Neural progenitor cell (in vitro differentiated cells): Measurements from ENCODE around the gene CEP57. TPM values are rescaled to one million over a fixed set of nuclear protein-coding genes. Genes with fewer than 3 reads are reported as not detected.

ENCODE experiments used
- DNase-seq: peaks from one replicate; pipeline ENCODE4 v3.0.0-alpha.2; 2016; ENCODE audit warnings: low spot score
- H2AFZ ChIP-seq: fragments of 200-600 bp; sonication (generic); replicated peaks from 2 replicates; pipeline ENCODE4 v1.6.1; 2016; ENCODE audit warnings: antibody characterized with exemption
- H3F3A ChIP-seq: fragments of 200-600 bp; sonication (generic); 2 replicates; pipeline ENCODE4 v1.6.1; 2016; ENCODE audit warnings: antibody characterized with exemption, low read depth
- H3K27ac ChIP-seq: fragments of 200-600 bp; sonication (generic); 2 replicates; pipeline ENCODE4 v1.5.1; 2016; ENCODE audit warnings: mild to moderate bottlenecking
- H3K27me3 ChIP-seq: fragments of 200-600 bp; sonication (generic); 2 replicates; pipeline ENCODE4 v1.6.1; 2016; ENCODE audit warnings: mild to moderate bottlenecking, moderate library complexity
- H3K36me3 ChIP-seq: fragments of 200-600 bp; sonication (generic); 2 replicates; pipeline ENCODE4 v1.5.1; 2016
- H3K4me1 ChIP-seq: fragments of 200-600 bp; sonication (generic); 2 replicates; pipeline ENCODE4 v1.6.1; 2016; ENCODE audit warnings: mixed run types
- H3K4me2 ChIP-seq: fragments of 200-600 bp; sonication (generic); 2 replicates; pipeline ENCODE4 v1.6.1; 2016
- H3K4me3 ChIP-seq: fragments of 200-600 bp; sonication (generic); 2 replicates; pipeline ENCODE4 v1.5.1; 2016
- H3K79me2 ChIP-seq: fragments of 200-600 bp; sonication (generic); 2 replicates; pipeline ENCODE4 v1.6.1; 2016; ENCODE audit warnings: low read depth
- H3K9ac ChIP-seq: fragments of 200-600 bp; sonication (generic); 2 replicates; pipeline ENCODE4 v1.6.1; 2016
- H3K9me3 ChIP-seq: fragments of 200-600 bp; sonication (generic); 2 replicates; pipeline ENCODE4 v1.5.1; 2016; ENCODE audit warnings: low read depth
- H4K20me1 ChIP-seq: fragments of 200-600 bp; sonication (generic); 2 replicates; pipeline ENCODE4 v1.6.1; 2016; ENCODE audit warnings: low read depth
- H3K27ac Mint-ChIP-seq: 3 replicates; pipeline ENCODE4 v1.8.0; 2021; ENCODE audit warnings: mixed read lengths
- H3K27me3 Mint-ChIP-seq: 2 replicates; pipeline ENCODE4 v1.8.0; 2022; ENCODE audit warnings: low read depth, mild to moderate bottlenecking, inconsistent platforms, moderate library complexity, mixed read lengths; ENCODE audit not compliant: insufficient read depth
- H3K36me3 Mint-ChIP-seq: 3 replicates; pipeline ENCODE4 v1.8.0; 2021; ENCODE audit warnings: mixed read lengths
- H3K4me1 Mint-ChIP-seq: 3 replicates; pipeline ENCODE4 v1.8.0; 2021; ENCODE audit warnings: mixed read lengths
- H3K4me3 Mint-ChIP-seq: 3 replicates; pipeline ENCODE4 v1.8.0; 2021; ENCODE audit warnings: mild to moderate bottlenecking, moderate library complexity, mixed read lengths
- H3K9me3 Mint-ChIP-seq: 3 replicates; pipeline ENCODE4 v1.8.0; 2020; ENCODE audit warnings: mixed read lengths
- CTCF ChIP-seq: fragments of 200-600 bp; sonication (generic); IDR thresholded peaks from 2 replicates; pipeline ENCODE4 v1.5.1; 2017; ENCODE audit warnings: antibody characterized with exemption, mild to moderate bottlenecking
- EZH2 ChIP-seq: fragments of 200-600 bp; sonication (generic); IDR thresholded peaks from 2 replicates; pipeline ENCODE4 v1.6.1; 2017; ENCODE audit warnings: antibody characterized with exemption, mild to moderate bottlenecking, moderate library complexity
- EZH2phosphoT487 ChIP-seq: fragments of 200-600 bp; sonication (generic); IDR thresholded peaks from 2 replicates; pipeline ENCODE4 v1.6.1; 2017; ENCODE audit warnings: antibody characterized with exemption
- total RNA-seq: library from RNA; depleted of rRNA; stranded (reverse); fragments of >200 nt; gene quantifications from 2 replicates; pipeline ENCODE4 v1.2.3, GENCODE V29; 2015; ENCODE audit warnings: low replicate concordance

Gene CEP57
- total RNA-seq, 1 donor from 2014 or later, result 185 TPM

DNA sequence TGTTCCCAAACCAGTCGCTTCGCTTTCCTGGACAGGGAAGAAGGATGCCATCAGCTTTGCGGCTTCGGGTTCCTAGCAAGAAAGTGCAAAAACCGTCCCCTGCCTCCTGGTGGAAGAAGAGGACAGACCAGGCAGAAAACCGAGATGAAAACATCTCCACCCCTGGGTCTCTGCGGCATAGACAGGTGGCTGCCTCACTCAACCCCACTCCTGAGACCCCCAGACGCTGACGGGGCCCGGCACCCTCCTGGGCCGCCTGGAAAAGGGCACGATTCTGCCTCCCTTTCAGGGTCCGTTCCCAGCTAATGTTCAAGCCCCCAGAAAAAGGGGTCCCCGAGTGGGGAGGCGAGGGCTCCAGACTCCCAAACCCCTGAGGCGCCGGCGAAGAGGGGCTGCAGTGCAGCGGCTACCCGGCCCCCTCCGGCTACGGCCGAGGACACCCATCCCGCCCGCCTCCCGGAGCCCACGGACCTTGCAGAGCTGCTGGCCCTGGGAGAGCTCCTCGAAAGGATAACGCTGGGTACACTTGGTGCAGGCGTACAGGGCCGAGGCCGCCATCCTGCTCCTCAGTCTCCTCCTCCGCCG, 1.3 kb upstream of the CEP57 start:
- Histone ChIP-seq H2AFZ (peak overlapping the region; percentile 64), H3K79me2 (peaks cover 76% of the 10 kb centered on the region), H3K9me3 (no peaks in the 10 kb centered on the region), H3K36me3 (peaks cover 19% of the 10 kb centered on the region), H3K4me1 (peaks cover 15% of the 10 kb centered on the region), H3F3A (peaks cover 26% of the 10 kb centered on the region), H3K4me3 (peak overlapping the region; percentile 100), H3K27me3 (no peaks in the 10 kb centered on the region), H4K20me1 (peaks cover 40% of the 10 kb centered on the region), H3K27ac (peak overlapping the region; percentile 99), H3K9ac (peak overlapping the region; percentile 93), H3K4me2 (peak overlapping the region; percentile 95)
- Mint-ChIP-seq H3K9me3 (no peaks in the 10 kb centered on the region), H3K27ac (peak overlapping the region; percentile 72), H3K4me1 (peaks cover 29% of the 10 kb centered on the region), H3K27me3 (peaks cover 10% of the 10 kb centered on the region), H3K4me3 (peak overlapping the region; percentile 99), H3K36me3 (peaks cover 22% of the 10 kb centered on the region)
- TF ChIP-seq CTCF, result peak; percentile 53
- no peak for TF ChIP-seq EZH2phosphoT487
- TF ChIP-seq EZH2, result no peak
- DNase-seq, result peak; percentile 80

GRCh38 chr11:95789506-95790122, 684 bp upstream of the CEP57 start, which contains the start of gene FAM76B:
Gene FAM76B, minus strand, starts transcription at chr11:95789782. Its CDS starts 304 bp downstream, at chr11:95789478.
- H3K4me3 Mint-ChIP-seq, result peak within 1 kb of the TSS; percentile 99
- peak within 1 kb of the TSS; percentile 93 for H3K9ac ChIP-seq
- DNase-seq, result peak; percentile 99
- H3K27me3 ChIP-seq, result no peaks in the 10 kb centered on the region
- H3K36me3 Mint-ChIP-seq, result peaks cover 21% of the 10 kb centered on the region
- peak within 1 kb of the TSS; percentile 100 for H3K4me3 ChIP-seq
- H3K9me3 ChIP-seq, result no peaks in the 10 kb centered on the region
- H4K20me1 ChIP-seq, result peaks cover 46% of the 10 kb centered on the region
- H3K27ac Mint-ChIP-seq, result peak within 1 kb of the TSS; percentile 99
- peaks cover 34% of the 10 kb centered on the region for H3K4me1 Mint-ChIP-seq
- H3F3A ChIP-seq, result peaks cover 26% of the 10 kb centered on the region
- peaks cover 10% of the 10 kb centered on the region for H3K27me3 Mint-ChIP-seq
- TF ChIP-seq EZH2phosphoT487, result no peak
- TF ChIP-seq CTCF, result no peak
- TF ChIP-seq EZH2, result no peak
- peak within 1 kb of the TSS; percentile 95 for H3K4me2 ChIP-seq
- H3K4me1 ChIP-seq, result peaks cover 15% of the 10 kb centered on the region
- peaks cover 19% of the 10 kb centered on the region for H3K36me3 ChIP-seq
- H2AFZ ChIP-seq, result peak within 1 kb of the TSS; percentile 70
- H3K9me3 Mint-ChIP-seq, result no peaks in the 10 kb centered on the region
- peak within 1 kb of the TSS; percentile 99 for H3K27ac ChIP-seq
- H3K79me2 ChIP-seq, result peaks cover 81% of the 10 kb centered on the region

GRCh38 chr11:95790933-95791708, 823 bp downstream of the CEP57 start:
- H3K4me2 ChIP-seq, result peak overlapping the region; percentile 95
- peak overlapping the region; percentile 70 for H2AFZ ChIP-seq
- peak overlapping the region; percentile 100 for H3K4me3 ChIP-seq
- no peak for TF ChIP-seq CTCF
- no peak for TF ChIP-seq EZH2
- no peak for TF ChIP-seq EZH2phosphoT487
- H3K36me3 ChIP-seq, result peaks cover 8% of the 10 kb centered on the region
- peaks cover 62% of the 10 kb centered on the region for H4K20me1 ChIP-seq
- H3K27ac ChIP-seq, result peak overlapping the region; percentile 99
- H3K27me3 ChIP-seq, result no peaks in the 10 kb centered on the region
- H3K27me3 Mint-ChIP-seq, result peaks cover 7% of the 10 kb centered on the region
- DNase-seq, result peak; percentile 77
- peak overlapping the region; percentile 99 for H3K27ac Mint-ChIP-seq
- H3K4me1 ChIP-seq, result peaks cover 15% of the 10 kb centered on the region
- H3K9me3 Mint-ChIP-seq, result no peaks in the 10 kb centered on the region
- peaks cover 88% of the 10 kb centered on the region for H3K79me2 ChIP-seq
- peaks cover 34% of the 10 kb centered on the region for H3K4me1 Mint-ChIP-seq
- peak overlapping the region; percentile 93 for H3K9ac ChIP-seq
- peak overlapping the region; percentile 99 for H3K4me3 Mint-ChIP-seq
- H3K36me3 Mint-ChIP-seq, result peaks cover 10% of the 10 kb centered on the region
- peaks cover 26% of the 10 kb centered on the region for H3F3A ChIP-seq
- H3K9me3 ChIP-seq, result no peaks in the 10 kb centered on the region
